ENCODE results near the gene ZBTB8OS.
"Not testable (repeated sequence)": the region's sequence is repeated elsewhere in the genome, so short reads cannot be mapped to it uniquely, and the experiment has no call there.

ZBTB8OS gene
- 16.1 reads per million, percentile 42 among the genes with 10 or more reads in this experiment for total RNA-seq

- peak; percentile 84 for DNase-seq
Measured at GRCh38 chr1:32650248-32650751, at the start of gene ZBTB8OS. Gene ZBTB8OS, minus strand, starts transcription at chr1:32650550. Its CDS starts 21 bp downstream, at chr1:32650529.

GRCh38 chr1:32696996-32697395 is 46.6 kb upstream of the ZBTB8OS start:
- DNase-seq: not testable (repeated sequence)

GRCh38 chr1:32696041-32696440 is 45.7 kb upstream of the ZBTB8OS start:
- DNase-seq: no peak

- no peak for DNase-seq
Measured at GRCh38 chr1:32695098-32695904, 45.0 kb upstream of the ZBTB8OS start.

GRCh38 chr1:32693455-32694174 is 43.3 kb upstream of the ZBTB8OS start:
- DNase-seq: no peak

GRCh38 chr1:32686387-32686786 is 36.0 kb upstream of the ZBTB8OS start:
- DNase-seq: no peak

GRCh38 chr1:32685498-32685897 is 35.1 kb upstream of the ZBTB8OS start:
- DNase-seq: no peak

- DNase-seq: no peak
Measured at GRCh38 chr1:32684167-32684811, 33.9 kb upstream of the ZBTB8OS start.

GRCh38 chr1:32683397-32683796 is 33.0 kb upstream of the ZBTB8OS start:
- DNase-seq: no peak

- no peak for DNase-seq
Measured at GRCh38 chr1:32681999-32682398, 31.6 kb upstream of the ZBTB8OS start.

GRCh38 chr1:32681509-32681908 is 31.2 kb upstream of the ZBTB8OS start:
- DNase-seq: no peak

GRCh38 chr1:32680642-32681041 is 30.3 kb upstream of the ZBTB8OS start:
- no peak for DNase-seq

- DNase-seq: not testable (repeated sequence)
Measured at GRCh38 chr1:32679993-32680392, 29.6 kb upstream of the ZBTB8OS start.

- DNase-seq: no peak
Measured at GRCh38 chr1:32676945-32677344, 26.6 kb upstream of the ZBTB8OS start.

- DNase-seq: not testable (repeated sequence)
Measured at GRCh38 chr1:32668716-32669115, 18.4 kb upstream of the ZBTB8OS start.

- DNase-seq: no peak
Measured at GRCh38 chr1:32666901-32667566, 16.7 kb upstream of the ZBTB8OS start.

- no peak for DNase-seq
Measured at GRCh38 chr1:32665915-32666314, 15.6 kb upstream of the ZBTB8OS start.

GRCh38 chr1:32659581-32659980 is 9.2 kb upstream of the ZBTB8OS start:
- no peak for DNase-seq

- DNase-seq: no peak
Measured at GRCh38 chr1:32652244-32652962, 2.1 kb upstream of the ZBTB8OS start.

GRCh38 chr1:32651461-32652073 is 1.2 kb upstream of the ZBTB8OS start:
- no peak for DNase-seq

GRCh38 chr1:32650752-32651460 is 556 bp upstream of the ZBTB8OS start, which contains the start of gene RBBP4:
Gene RBBP4, plus strand, starts transcription at chr1:32651208. Its CDS starts 99 bp downstream, at chr1:32651307.
- peak; percentile 97 for DNase-seq

Measured in effector CD4-positive, alpha-beta T cell (primary cell).